WERI-Rb-1 (cell line): ENCODE data around the gene LPAR3.

Source experiments
- DNase-seq: peaks from one replicate; pipeline ENCODE4 v3.0.0-alpha.2; 2020
- H3K27ac ChIP-seq: fragments of 250-450 bp; sonication (Bioruptor Pico); 2 replicates; pipeline ENCODE4 v1.5.1; 2020; ENCODE audit warnings: mild to moderate bottlenecking, moderate library complexity
- H3K27me3 ChIP-seq: fragments of 250-450 bp; sonication (Bioruptor Pico); 2 replicates; pipeline ENCODE4 v1.5.1; 2021; ENCODE audit warnings: mild to moderate bottlenecking, low read depth, moderate library complexity; ENCODE audit not compliant: insufficient read depth, severe bottlenecking
- H3K36me3 ChIP-seq: fragments of 250-450 bp; sonication (Bioruptor Pico); 2 replicates; pipeline ENCODE4 v1.5.1; 2020; ENCODE audit warnings: mild to moderate bottlenecking, moderate library complexity
- H3K4me3 ChIP-seq: 2 replicates; pipeline ENCODE4 v1.5.1; 2011; ENCODE audit warnings: low read depth, mild to moderate bottlenecking, control low read depth, low read length
- H3K9me3 ChIP-seq: fragments of 250-450 bp; sonication (Bioruptor Pico); 2 replicates; pipeline ENCODE4 v1.5.1; 2021; ENCODE audit warnings: mild to moderate bottlenecking, moderate library complexity; ENCODE audit not compliant: severe bottlenecking
- CTCF ChIP-seq: IDR thresholded peaks from 2 replicates; pipeline ENCODE4 v1.5.1; 2011; ENCODE audit warnings: low read depth, mild to moderate bottlenecking, control low read depth, inconsistent platforms, low read length

Gene LPAR3

GRCh38 chr1:84803604-84804003, 89.4 kb downstream of the LPAR3 start:
- no peak for DNase-seq

GRCh38 chr1:84802567-84803232, 90.3 kb downstream of the LPAR3 start:
- TF ChIP-seq CTCF = no peak
- no peak overlapping the region for H3K27ac ChIP-seq
- no peak for DNase-seq
- no peak overlapping the region for H3K4me3 ChIP-seq
- no peaks in the 10 kb centered on the region for H3K9me3 ChIP-seq
- H3K36me3 ChIP-seq = no peaks in the 10 kb centered on the region
- no peaks in the 10 kb centered on the region for H3K27me3 ChIP-seq

More at GRCh38 chr1:84803604-84804003, 89.4 kb downstream of the LPAR3 start:
- Histone ChIP-seq H3K27ac (no peak overlapping the region), H3K9me3 (no peaks in the 10 kb centered on the region), H3K36me3 (no peaks in the 10 kb centered on the region), H3K4me3 (no peak overlapping the region), H3K27me3 (no peaks in the 10 kb centered on the region)
- TF ChIP-seq CTCF = no peak

- Histone ChIP-seq H3K27ac (no peak overlapping the region), H3K9me3 (no peaks in the 10 kb centered on the region), H3K4me3 (no peak overlapping the region), H3K27me3 (no peaks in the 10 kb centered on the region), H3K36me3 (no peaks in the 10 kb centered on the region)
- TF ChIP-seq CTCF = no peak
- no peak for DNase-seq
These were observed 92.6 kb downstream of the LPAR3 start for GRCh38 chr1:84800090-84801073.

- no peak for TF ChIP-seq CTCF
- Histone ChIP-seq H3K27ac (no peak overlapping the region), H3K36me3 (no peaks in the 10 kb centered on the region), H3K9me3 (no peaks in the 10 kb centered on the region), H3K4me3 (no peak overlapping the region), H3K27me3 (no peaks in the 10 kb centered on the region)
- no peak for DNase-seq
These were observed 95.4 kb downstream of the LPAR3 start for GRCh38 chr1:84797603-84798002.

GRCh38 chr1:84795966-84796600, 96.9 kb downstream of the LPAR3 start:
- H3K4me3 ChIP-seq = no peak overlapping the region
- H3K36me3 ChIP-seq = no peaks in the 10 kb centered on the region
- DNase-seq = no peak
- no peak for TF ChIP-seq CTCF
- no peaks in the 10 kb centered on the region for H3K9me3 ChIP-seq
- no peak overlapping the region for H3K27ac ChIP-seq
- H3K27me3 ChIP-seq = no peaks in the 10 kb centered on the region
